Thyroid gland (tissue), 4 donors: Measurements from ENCODE around the gene CAMTA1. TPM values are rescaled to one million over a fixed set of nuclear protein-coding genes. Genes with fewer than 3 reads are reported as not detected.

Source experiments
- DNase-seq, 2 donors: peaks; one replicate each; pipeline ENCODE4 v3.0.0-alpha.2; 2019
- H3K27ac ChIP-seq, 3 donors: fragments of 200-600 bp; sonication (generic); 1 replicate in 2 of 3; 2 replicates in 1 of 3; pipeline ENCODE4 v1.5.1; 2016 to 2019; ENCODE audit warnings: mild to moderate bottlenecking in 1 of 3, moderate library complexity in 1 of 3
- H3K27me3 ChIP-seq: fragments of 200-600 bp; sonication (generic); one replicate; pipeline ENCODE4 v1.5.1; 2019
- H3K36me3 ChIP-seq, 2 donors: fragments of 200-600 bp; sonication (generic); one replicate each; pipeline ENCODE4 v1.5.1; 2016 to 2019
- H3K4me1 ChIP-seq, 2 donors: fragments of 200-600 bp; sonication (generic); one replicate each; pipeline ENCODE4 v1.5.1; 2017 to 2019
- H3K4me3 ChIP-seq, 3 donors: fragments of 200-600 bp; sonication (generic); replicated peaks in 1 of 3; 1 replicate in 2 of 3; 2 replicates in 1 of 3; pipeline ENCODE4 v1.5.1; 2016; ENCODE audit warnings: mild to moderate bottlenecking in 1 of 3
- H3K9me3 ChIP-seq: fragments of 200-600 bp; sonication (generic); one replicate; pipeline ENCODE4 v1.5.1; 2017
- POLR2A ChIP-seq, 2 donors: fragments of 450-650 bp; IDR thresholded peaks; one replicate each; pipeline ENCODE4 v1.6.1; 2017; ENCODE audit warnings: antibody characterized with exemption in 2 of 2, mild to moderate bottlenecking in 2 of 2, moderate library complexity in 1 of 2
- WGBS, 2 donors: methylation state at CpG; one replicate each; pipeline ENCODE4 v1.1.5; 2017; 5-methylcytosine and 5-hydroxymethylcytosine counted together
- intact Hi-C: fragments of 100-400 bp; cut with DNase I; formaldehyde crosslinking; loops from one replicate; pipeline ENCODE4 v1.15.1; 2023
- total RNA-seq, 4 donors: library from RNA; depleted of rRNA; stranded (reverse); fragments of >200 nt; gene quantifications; one replicate each; pipeline ENCODE4 v1.2.3, GENCODE V29; 2016
- TF ChIP-seq, protein P1 (sequence below), 6 experiments: fragments of 200-600 bp in 3 of 6; fragments of 450-650 bp in 3 of 6; sonication (generic) in 3 of 6; IDR thresholded peaks; one replicate each; pipeline ENCODE4 v1.5.1; 2016 to 2019; ENCODE audit warnings: antibody characterized with exemption in 6 of 6, mild to moderate bottlenecking in 2 of 6, inconsistent platforms in 1 of 6, moderate library complexity in 1 of 6

CAMTA1 gene
- total RNA-seq, 4 donors from 2014 or later = 63.9 to 124 (median 101) TPM

- DNase-seq = no peak
Measured at GRCh38 chr1:7421471-7422075, 636.3 kb downstream of the CAMTA1 start.

GRCh38 chr1:7422081-7422480 lies 636.8 kb downstream of the CAMTA1 start:
- WGBS, 2 donors = 98 to 99% methylated on average over 6 of the region's 6 CpGs
- Histone ChIP-seq H3K27me3 (no peaks in the 10 kb centered on the region), H3K36me3 (no peaks in the 10 kb centered on the region), H3K9me3 (no peaks in the 10 kb centered on the region), H3K4me1 (peaks cover 0 to 14% of the 10 kb centered on the region in 2 donors), H3K4me3 (no peak overlapping the region), H3K27ac (no peak overlapping the region)
- no peak for TF ChIP-seq POLR2A (IDR thresholded peaks at IDR 0.05)
- TF ChIP-seq, protein P1, sequence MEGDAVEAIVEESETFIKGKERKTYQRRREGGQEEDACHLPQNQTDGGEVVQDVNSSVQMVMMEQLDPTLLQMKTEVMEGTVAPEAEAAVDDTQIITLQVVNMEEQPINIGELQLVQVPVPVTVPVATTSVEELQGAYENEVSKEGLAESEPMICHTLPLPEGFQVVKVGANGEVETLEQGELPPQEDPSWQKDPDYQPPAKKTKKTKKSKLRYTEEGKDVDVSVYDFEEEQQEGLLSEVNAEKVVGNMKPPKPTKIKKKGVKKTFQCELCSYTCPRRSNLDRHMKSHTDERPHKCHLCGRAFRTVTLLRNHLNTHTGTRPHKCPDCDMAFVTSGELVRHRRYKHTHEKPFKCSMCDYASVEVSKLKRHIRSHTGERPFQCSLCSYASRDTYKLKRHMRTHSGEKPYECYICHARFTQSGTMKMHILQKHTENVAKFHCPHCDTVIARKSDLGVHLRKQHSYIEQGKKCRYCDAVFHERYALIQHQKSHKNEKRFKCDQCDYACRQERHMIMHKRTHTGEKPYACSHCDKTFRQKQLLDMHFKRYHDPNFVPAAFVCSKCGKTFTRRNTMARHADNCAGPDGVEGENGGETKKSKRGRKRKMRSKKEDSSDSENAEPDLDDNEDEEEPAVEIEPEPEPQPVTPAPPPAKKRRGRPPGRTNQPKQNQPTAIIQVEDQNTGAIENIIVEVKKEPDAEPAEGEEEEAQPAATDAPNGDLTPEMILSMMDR (IDR thresholded peaks at IDR 0.05) = no peak
- intact Hi-C loops = no loop called here
- DNase-seq = no peak

More at GRCh38 chr1:7421471-7422075, 636.3 kb downstream of the CAMTA1 start:
- TF ChIP-seq POLR2A (IDR thresholded peaks at IDR 0.05) = no peak
- TF ChIP-seq, protein P1 (IDR thresholded peaks at IDR 0.05) = no peak
- Histone ChIP-seq H3K4me3 (no peak overlapping the region), H3K9me3 (no peaks in the 10 kb centered on the region), H3K27me3 (no peaks in the 10 kb centered on the region), H3K4me1 (peaks cover 0 to 14% of the 10 kb centered on the region in 2 donors), H3K36me3 (no peaks in the 10 kb centered on the region), H3K27ac (peak overlapping the region in 1 of 3 donors; percentile 10)
- intact Hi-C loops = no loop called here
- 88 to 94% methylated on average over 8 to 12 of the region's 12 CpGs for WGBS, 2 donors

- no peaks in the 10 kb centered on the region for H3K36me3 ChIP-seq
- H3K4me1 ChIP-seq = peaks cover 0 to 14% of the 10 kb centered on the region in 2 donors
- H3K4me3 ChIP-seq = no peak overlapping the region
- DNase-seq = no peak
- H3K27me3 ChIP-seq = no peaks in the 10 kb centered on the region
- no peak overlapping the region for H3K27ac ChIP-seq
- 93% methylated on average over 3 of the region's 3 CpGs for WGBS, 2 donors
- H3K9me3 ChIP-seq = no peaks in the 10 kb centered on the region
- TF ChIP-seq POLR2A (IDR thresholded peaks at IDR 0.05) = no peak
- TF ChIP-seq, protein P1 (IDR thresholded peaks at IDR 0.05) = no peak
- intact Hi-C loops = no loop called here
Measured at GRCh38 chr1:7422561-7422960, 637.3 kb downstream of the CAMTA1 start.

DNA sequence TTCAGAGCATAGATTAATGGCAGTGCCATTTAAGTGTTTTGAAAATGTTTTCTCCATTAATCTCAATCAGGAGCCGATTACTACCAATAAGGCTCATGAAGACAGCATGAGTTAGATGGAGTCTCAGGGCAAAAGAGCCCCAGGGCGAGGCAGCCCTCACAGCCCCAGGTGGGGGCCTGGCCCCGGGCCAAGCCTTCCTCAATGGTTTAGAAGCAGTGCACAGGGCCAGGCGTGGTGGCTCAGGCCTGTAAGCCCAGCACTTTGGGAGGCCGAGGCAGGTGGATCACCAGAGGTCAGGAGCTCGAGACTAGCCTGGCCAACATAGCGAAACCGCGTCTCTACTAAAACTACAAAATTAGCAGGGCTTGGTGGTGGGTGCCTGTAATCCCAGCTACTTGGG lies 637.7 kb downstream of the CAMTA1 start:
- 77 to 93% methylated on average over 9 of the region's 9 CpGs for WGBS, 2 donors
- intact Hi-C loops = no loop called here
- no peak overlapping the region for H3K27ac ChIP-seq
- TF ChIP-seq POLR2A (IDR thresholded peaks at IDR 0.05) = no peak
- TF ChIP-seq, protein P1 (IDR thresholded peaks at IDR 0.05) = no peak
- H3K36me3 ChIP-seq = no peaks in the 10 kb centered on the region
- H3K9me3 ChIP-seq = no peaks in the 10 kb centered on the region
- H3K4me3 ChIP-seq = no peak overlapping the region
- DNase-seq = no peak
- H3K4me1 ChIP-seq = peaks cover 0 to 14% of the 10 kb centered on the region in 2 donors
- H3K27me3 ChIP-seq = no peaks in the 10 kb centered on the region

DNA sequence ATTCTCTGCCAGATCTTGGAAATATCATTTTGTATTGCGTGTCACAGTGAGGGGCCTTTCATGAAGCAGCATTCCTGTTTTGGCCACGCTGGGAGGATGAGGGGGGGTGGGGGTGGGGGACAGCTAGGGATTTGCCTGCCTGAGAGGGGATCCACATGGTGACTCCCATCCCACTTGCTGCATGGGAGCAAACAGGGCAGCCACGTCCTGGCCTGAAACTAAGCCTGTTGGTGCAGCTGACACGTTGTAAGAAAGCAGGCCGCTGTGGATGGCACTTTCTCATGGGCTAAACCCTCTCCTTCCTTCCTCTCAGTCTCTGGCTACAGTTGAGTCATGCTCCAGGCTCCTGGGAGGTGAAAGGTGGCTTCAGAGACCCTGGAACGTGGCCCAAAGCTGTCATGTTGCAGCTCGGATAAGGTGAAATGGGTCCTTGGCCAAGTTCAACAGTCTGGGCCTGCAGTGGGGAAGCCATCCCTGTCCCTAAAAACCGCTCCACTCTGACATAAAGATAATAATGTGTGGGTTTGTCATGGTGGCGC lies 639.2 kb downstream of the CAMTA1 start:
- DNase-seq = no peak
- Histone ChIP-seq H3K4me3 (no peak overlapping the region), H3K27me3 (no peaks in the 10 kb centered on the region), H3K27ac (no peak overlapping the region), H3K36me3 (no peaks in the 10 kb centered on the region), H3K4me1 (peaks cover 0 to 14% of the 10 kb centered on the region in 2 donors), H3K9me3 (no peaks in the 10 kb centered on the region)
- 88 to 91% methylated on average over 9 of the region's 9 CpGs for WGBS, 2 donors
- no peak for TF ChIP-seq POLR2A (IDR thresholded peaks at IDR 0.05)
- TF ChIP-seq, protein P1 (IDR thresholded peaks at IDR 0.05) = no peak
- intact Hi-C loops = no loop called here
